NOMO-1 treated with DMSO at 0.1 percent for 48 hours (cell line): ENCODE data around the gene DOK7.

ENCODE experiments used
- DNase-seq: peaks from one replicate; lab custom pipeline; 2025; ENCODE audit not compliant: unreplicated experiment; lab: John Stamatoyannopoulos, UW

DOK7 gene

GRCh38 chr4:3473996-3474765 lies 11.1 kb downstream of the DOK7 start:
- DNase-seq, result no peak

- DNase-seq, result no peak
Measured at GRCh38 chr4:3475041-3475712, 12.1 kb downstream of the DOK7 start.

GRCh38 chr4:3475713-3476260 lies 12.7 kb downstream of the DOK7 start:
- no peak for DNase-seq

GRCh38 chr4:3476341-3476747 lies 13.2 kb downstream of the DOK7 start:
- no peak for DNase-seq

- DNase-seq, result no peak
Measured at GRCh38 chr4:3476936-3477749, 14.0 kb downstream of the DOK7 start.

GRCh38 chr4:3477750-3478430 lies 14.8 kb downstream of the DOK7 start:
- DNase-seq, result no peak

- no peak for DNase-seq
Measured at GRCh38 chr4:3478446-3479357, 15.6 kb downstream of the DOK7 start.

- no peak for DNase-seq
Measured at GRCh38 chr4:3479358-3480101, 16.4 kb downstream of the DOK7 start.

GRCh38 chr4:3480528-3481112 lies 17.5 kb downstream of the DOK7 start:
- DNase-seq, result peak; percentile 69

- no peak for DNase-seq
Measured at GRCh38 chr4:3481113-3481531, 18.0 kb downstream of the DOK7 start.

GRCh38 chr4:3481783-3482393 lies 18.8 kb downstream of the DOK7 start:
- no peak for DNase-seq

GRCh38 chr4:3482707-3483106 lies 19.6 kb downstream of the DOK7 start:
- DNase-seq, result no peak

GRCh38 chr4:3483471-3483921 lies 20.4 kb downstream of the DOK7 start:
- no peak for DNase-seq

- DNase-seq, result peak; percentile 22
Measured at GRCh38 chr4:3484057-3484973, 21.2 kb downstream of the DOK7 start.

GRCh38 chr4:3485011-3485791 lies 22.1 kb downstream of the DOK7 start:
- DNase-seq, result peak; percentile 34

GRCh38 chr4:3485886-3486540 lies 22.9 kb downstream of the DOK7 start:
- no peak for DNase-seq
